Dermis microvascular lymphatic vessel endothelial cell (primary cell): Measurements from ENCODE around the gene ZNF117. TPM values are rescaled to one million over a fixed set of nuclear protein-coding genes. Genes with fewer than 3 reads are reported as not detected.
"Not testable (repeated sequence)": the region's sequence is repeated elsewhere in the genome, so short reads cannot be mapped to it uniquely, and the experiment has no call there.

ENCODE experiments used
- DNase-seq, 2 donors: peaks; one replicate each; pipeline versions ENCODE4 v3.0.0 to v3.0.0-alpha.2; 2010; ENCODE audit warnings: low read depth in 2 of 2
- total RNA-seq: library from RNA; depleted of rRNA; stranded (reverse); fragments of >200 nt; gene quantifications from 2 replicates; pipeline ENCODE4 v1.2.1, GENCODE V29; 2014

The ZNF117 gene
- total RNA-seq: 1.2 and 2.4 TPM in 2 replicates

GRCh38 chr7:64990936-64991335 lies at the start of gene ZNF117:
Gene ZNF117 (minus strand): TSS chr7:64991036.
- no peak for DNase-seq

DNA sequence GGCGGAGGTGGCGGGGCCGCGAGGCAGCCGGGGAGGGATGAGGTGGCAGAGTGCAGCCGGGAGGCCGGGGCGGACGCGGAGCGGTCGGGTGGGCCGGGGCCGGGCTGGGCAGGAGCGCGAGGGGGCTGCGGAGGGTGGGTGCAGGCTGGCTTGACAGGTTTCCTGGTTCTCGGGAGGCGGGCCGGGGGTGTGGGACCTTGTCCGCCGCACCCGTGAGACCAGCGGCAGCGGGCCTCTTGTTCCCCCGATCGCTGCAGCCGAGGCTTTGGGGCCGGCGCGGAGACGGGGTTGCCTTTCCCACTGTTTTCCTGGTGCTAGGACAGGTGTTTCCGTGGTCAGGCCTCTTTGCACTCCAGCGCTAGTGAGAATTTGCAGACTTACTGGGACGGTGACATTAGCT lies 47.9 kb upstream of the ZNF117 start:
- DNase-seq: peak; percentile 33 to 71

DNA sequence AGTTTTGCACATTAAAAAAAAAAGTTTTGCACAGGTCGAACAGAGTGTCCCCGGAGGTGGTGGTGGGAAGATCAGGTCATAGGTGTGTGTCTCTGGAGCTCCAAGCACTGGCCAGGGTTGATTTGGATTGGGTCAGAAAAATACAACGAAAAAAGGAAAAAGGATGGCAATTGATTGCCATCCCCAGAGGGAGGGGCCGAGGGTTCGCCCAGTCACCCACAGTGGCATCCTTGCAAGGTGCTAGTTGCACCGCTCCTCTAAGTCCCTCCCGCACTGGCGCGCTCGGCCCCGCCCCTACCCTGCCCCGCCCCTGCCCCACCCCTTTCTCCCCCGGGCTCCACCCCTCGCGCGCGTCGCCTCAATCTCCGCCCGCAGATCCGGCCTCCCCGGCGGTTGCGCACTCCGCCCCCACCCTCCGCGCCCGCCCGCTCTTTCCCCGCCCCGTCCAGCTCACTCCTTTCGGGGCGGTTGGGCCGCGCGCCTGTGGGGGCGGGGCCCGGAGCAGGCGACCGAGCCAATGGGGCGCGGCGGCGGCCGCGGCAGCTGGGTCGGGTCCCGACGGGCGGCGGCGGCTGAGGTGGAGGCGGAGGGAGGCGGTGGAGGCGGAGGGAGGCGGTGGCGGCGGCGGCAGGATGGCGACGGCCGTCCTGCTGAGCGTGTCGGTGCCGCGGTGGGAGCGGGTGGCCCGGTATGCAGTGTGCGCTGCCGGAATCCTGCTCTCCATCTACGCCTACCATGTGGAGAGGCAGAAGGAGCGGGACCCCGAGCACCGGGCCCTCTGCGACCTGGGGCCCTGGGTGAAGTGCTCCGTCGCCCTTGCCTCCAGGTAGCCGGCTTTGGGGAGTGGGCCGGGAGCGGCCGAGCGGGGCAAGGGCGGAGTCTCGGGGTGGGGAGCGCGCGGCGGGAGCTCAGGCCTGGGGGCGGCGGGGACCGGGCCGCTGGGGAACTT lies 47.2 kb upstream of the ZNF117 start:
- peak; percentile 73 to 94 for DNase-seq

- peak in 1 of 2 donors; percentile 15 for DNase-seq
Observed at GRCh38 chr7:65036526-65036925, 45.7 kb upstream of the ZNF117 start.

GRCh38 chr7:65035469-65035868 lies 44.6 kb upstream of the ZNF117 start:
- DNase-seq: not testable (repeated sequence)

DNA sequence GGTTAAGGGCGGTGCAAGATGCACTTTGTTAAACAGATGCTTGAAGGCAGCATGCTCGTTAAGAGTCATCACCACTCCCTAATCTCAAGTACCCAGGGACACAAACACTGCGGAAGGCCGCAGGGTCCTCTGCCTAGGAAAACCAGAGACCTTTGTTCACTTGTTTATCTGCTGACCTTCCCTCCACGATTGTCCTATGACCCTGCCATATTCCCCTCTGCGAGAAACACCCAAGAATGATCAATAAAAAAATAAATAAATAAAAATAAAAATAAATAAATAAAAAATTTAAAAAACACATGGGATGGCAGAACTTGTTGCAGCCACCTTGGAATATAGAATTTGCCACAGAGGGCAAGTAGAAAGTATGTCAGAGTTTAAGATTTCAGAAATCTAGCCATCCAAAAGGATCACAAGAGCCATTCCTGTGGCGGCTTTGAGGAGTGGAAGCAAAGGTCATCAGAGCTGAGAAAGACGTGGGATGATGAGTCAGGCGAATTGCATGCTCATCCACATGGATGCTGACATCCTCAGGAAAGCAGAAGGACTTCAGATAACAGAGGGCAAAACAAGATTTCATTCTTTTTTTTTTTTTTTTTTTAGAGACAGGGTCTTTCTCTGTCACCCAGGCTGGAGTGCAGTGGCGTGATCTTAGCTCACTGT lies 43.4 kb upstream of the ZNF117 start:
- DNase-seq: peak in 1 of 2 donors; percentile 36

DNA sequence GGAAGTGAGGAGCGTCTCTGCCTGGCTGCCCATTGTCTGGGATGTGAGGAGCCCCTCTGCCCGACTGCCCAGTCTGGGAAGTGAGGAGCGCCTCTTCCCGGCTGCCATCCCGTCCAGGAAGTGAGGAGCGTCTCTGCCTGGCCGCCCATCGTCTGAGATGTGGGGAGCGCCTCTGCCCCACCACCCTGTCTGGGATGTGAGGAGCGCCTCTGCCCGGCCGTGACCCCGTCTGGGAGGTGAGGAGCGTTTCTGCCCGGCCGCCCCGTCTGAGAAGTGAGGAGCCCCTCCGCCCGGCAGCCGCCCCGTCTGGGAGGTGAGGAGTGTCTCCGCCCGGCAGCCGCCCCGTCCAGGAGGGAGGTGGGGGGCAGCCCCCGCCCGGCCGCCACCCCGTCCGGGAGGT lies 42.6 kb upstream of the ZNF117 start:
- DNase-seq: not testable (repeated sequence)

GRCh38 chr7:65025023-65025422 lies 34.2 kb upstream of the ZNF117 start:
- not testable (repeated sequence) for DNase-seq

DNA sequence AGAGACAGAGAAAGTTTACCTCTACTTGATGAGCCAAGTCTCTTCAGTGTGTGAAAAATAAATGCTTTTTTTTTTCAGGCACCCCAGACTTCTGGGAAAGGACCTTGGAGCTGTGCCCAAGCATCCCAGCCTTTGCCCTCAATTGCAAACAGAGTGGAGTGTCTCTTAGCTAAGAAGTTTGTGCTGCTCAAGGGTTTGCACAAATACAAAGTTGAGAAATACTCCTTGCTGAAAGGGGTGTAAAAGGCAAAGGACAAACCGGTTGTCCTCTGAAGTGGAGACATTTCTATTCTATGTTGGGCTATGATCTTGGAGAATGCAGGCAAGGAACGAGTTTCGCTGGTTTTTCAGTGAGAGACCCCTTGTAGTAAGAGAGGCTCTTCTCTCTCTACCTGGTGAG lies 30.1 kb upstream of the ZNF117 start:
- DNase-seq: not testable (repeated sequence)

GRCh38 chr7:65009881-65010280 lies 19.0 kb upstream of the ZNF117 start:
- DNase-seq: not testable (repeated sequence)

GRCh38 chr7:65009394-65009793 lies 18.6 kb upstream of the ZNF117 start:
- DNase-seq: not testable (repeated sequence)

- peak in 1 of 2 donors; percentile 21 for DNase-seq
Observed at GRCh38 chr7:65007036-65007435, 16.2 kb upstream of the ZNF117 start.

GRCh38 chr7:65006094-65006992 lies 15.5 kb upstream of the ZNF117 start, which contains the start of gene ERV3-1:
Gene ERV3-1 (minus strand): TSS chr7:65006687. CDS start chr7:64993026, 13,661 bp downstream.
- DNase-seq: peak; percentile 88 to 96

GRCh38 chr7:65004575-65004974 lies 13.7 kb upstream of the ZNF117 start:
- DNase-seq: peak in 1 of 2 donors; percentile 27

- no peak for DNase-seq
Observed at GRCh38 chr7:65002972-65003585, 12.2 kb upstream of the ZNF117 start.

- peak in 1 of 2 donors; percentile 30 for DNase-seq
Observed at GRCh38 chr7:65001291-65001814, 10.5 kb upstream of the ZNF117 start.

DNA sequence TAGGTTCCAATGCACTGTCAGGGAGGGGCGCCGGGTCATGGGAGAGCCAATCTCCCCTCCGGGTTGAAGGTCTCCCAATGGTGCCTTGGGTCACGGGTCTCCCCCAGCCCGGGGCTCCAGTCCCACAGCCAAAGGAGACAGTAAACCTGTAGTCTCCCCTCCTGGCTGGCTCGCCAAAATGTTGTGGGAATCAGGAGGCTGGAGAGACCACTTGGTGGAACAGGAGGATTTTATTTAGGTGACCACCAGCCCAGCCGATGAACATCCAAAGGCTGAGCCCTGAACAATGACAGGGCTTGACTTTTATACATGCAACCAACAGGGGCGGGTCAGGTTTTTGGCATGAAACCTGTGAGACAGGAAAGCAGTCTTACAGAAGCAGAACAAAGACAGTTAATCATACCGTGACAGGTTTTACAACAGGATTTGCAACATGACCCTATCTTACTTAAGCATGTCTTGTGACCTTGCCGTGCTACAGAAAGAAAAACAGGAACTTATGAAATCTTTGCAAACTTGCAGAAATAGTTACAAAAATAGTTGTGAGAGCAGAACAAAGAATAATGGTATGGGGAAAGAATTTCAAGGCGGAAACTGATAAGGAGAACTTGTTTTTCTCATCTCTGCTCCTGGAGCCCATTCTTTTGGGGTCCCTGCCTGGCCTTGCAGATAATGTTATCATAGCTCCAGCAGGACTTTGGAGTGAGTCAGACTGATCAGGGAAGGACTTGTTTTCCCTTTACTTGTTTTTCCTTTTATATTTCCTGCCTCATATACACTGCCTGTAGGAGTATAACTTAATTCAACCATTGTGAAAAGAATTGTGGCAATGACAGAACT lies 8.5 kb upstream of the ZNF117 start:
- peak; percentile 6 to 95 for DNase-seq

- no peak for DNase-seq
Observed at GRCh38 chr7:64998865-64999164, 8.0 kb upstream of the ZNF117 start.

- no peak for DNase-seq
Observed at GRCh38 chr7:64997927-64998391, 7.1 kb upstream of the ZNF117 start.
